Neuronal stem cell (in vitro differentiated cells): ENCODE data around the gene NPL.

Experiments used
- DNase-seq: peaks from one replicate; pipeline ENCODE4 v3.0.0-alpha.2; 2013; ENCODE audit warnings: low spot score
- H2AFZ ChIP-seq: one replicate; pipeline ENCODE4 v1.6.1; 2013; ENCODE audit warnings: mild to moderate bottlenecking, low read length, inconsistent platforms
- H2AK5ac ChIP-seq: 2 replicates; pipeline ENCODE4 v1.6.1; 2013; ENCODE audit warnings: low read depth, mild to moderate bottlenecking, inconsistent platforms, low read length, moderate library complexity, mixed read lengths
- H2BK120ac ChIP-seq: 2 replicates; pipeline ENCODE4 v1.6.1; 2013; ENCODE audit warnings: low read depth, mild to moderate bottlenecking, inconsistent platforms, low read length, moderate library complexity, mixed read lengths
- H2BK12ac ChIP-seq: one replicate; pipeline ENCODE4 v1.6.1; 2013; ENCODE audit warnings: low read length, inconsistent platforms
- H2BK15ac ChIP-seq: 2 replicates; pipeline ENCODE4 v1.6.1; 2013; ENCODE audit warnings: mild to moderate bottlenecking, low read length, inconsistent platforms, mixed read lengths
- H2BK5ac ChIP-seq: one replicate; pipeline ENCODE4 v1.6.1; 2013; ENCODE audit warnings: inconsistent platforms, mild to moderate bottlenecking, low read length, moderate library complexity
- H3K14ac ChIP-seq: one replicate; pipeline ENCODE4 v1.6.1; 2013; ENCODE audit warnings: low read length, inconsistent platforms
- H3K18ac ChIP-seq: 2 replicates; pipeline ENCODE4 v1.6.1; 2013; ENCODE audit warnings: low read length, inconsistent platforms
- H3K23ac ChIP-seq: 2 replicates; pipeline ENCODE4 v1.6.1; 2013; ENCODE audit warnings: low read depth, mild to moderate bottlenecking, mixed read lengths, low read length, inconsistent platforms; ENCODE audit not compliant: poor library complexity
- H3K27ac ChIP-seq: replicated peaks from 3 replicates; pipeline ENCODE4 v1.5.1; 2013; ENCODE audit warnings: low read length, inconsistent platforms
- H3K27me3 ChIP-seq, 3 experiments: 2 replicates each; pipeline ENCODE4 v1.6.1; 2013; ENCODE audit warnings: low read length in 3 of 3, mild to moderate bottlenecking in 2 of 3, inconsistent platforms in 1 of 3, low read depth in 1 of 3, mixed read lengths in 1 of 3, moderate library complexity in 1 of 3; ENCODE audit not compliant: control insufficient read depth in 3 of 3, insufficient read depth in 3 of 3
- H3K36me3 ChIP-seq, 2 donors: replicated peaks in 1 of 2; 2 replicates each; pipeline ENCODE4 v1.6.1; 2013; ENCODE audit warnings: low read length in 2 of 2; ENCODE audit not compliant: control insufficient read depth in 2 of 2, insufficient read depth in 2 of 2
- H3K4ac ChIP-seq: 2 replicates; pipeline ENCODE4 v1.6.1; 2013; ENCODE audit warnings: inconsistent platforms, mild to moderate bottlenecking, low read length, moderate library complexity
- H3K4me1 ChIP-seq, 2 donors: 1 replicate in 1 of 2; 2 replicates in 1 of 2; pipeline ENCODE4 v1.6.1; 2013; ENCODE audit warnings: low read length in 2 of 2, low read depth in 1 of 2; ENCODE audit not compliant: control insufficient read depth in 2 of 2, insufficient read depth in 1 of 2
- H3K4me2 ChIP-seq: one replicate; pipeline ENCODE4 v1.6.1; 2013; ENCODE audit warnings: mild to moderate bottlenecking, low read length, inconsistent platforms; ENCODE audit not compliant: insufficient read depth, poor library complexity, severe bottlenecking
- H3K4me3 ChIP-seq, 2 donors: 2 replicates each; pipeline ENCODE4 v1.5.1; 2013; ENCODE audit warnings: low read length in 2 of 2, mild to moderate bottlenecking in 2 of 2, inconsistent platforms in 1 of 2, moderate library complexity in 1 of 2
- H3K79me1 ChIP-seq: one replicate; pipeline ENCODE4 v1.6.1; 2013; ENCODE audit warnings: low read depth, mild to moderate bottlenecking, inconsistent platforms, low read length, moderate library complexity
- H3K9ac ChIP-seq: one replicate; pipeline ENCODE4 v1.6.1; 2013; ENCODE audit warnings: mild to moderate bottlenecking, low read depth, low read length, inconsistent platforms; ENCODE audit not compliant: poor library complexity
- H3K9me3 ChIP-seq, 2 donors: replicated peaks in 1 of 2; 2 replicates each; pipeline versions ENCODE3 to v1.6.1; 2013; ENCODE audit warnings: low read length in 2 of 2, mild to moderate bottlenecking in 2 of 2, inconsistent platforms in 1 of 2, low read depth in 1 of 2, mixed read lengths in 1 of 2, moderate library complexity in 1 of 2; ENCODE audit not compliant: control insufficient read depth in 2 of 2, insufficient read depth in 1 of 2
- H4K8ac ChIP-seq: one replicate; pipeline ENCODE4 v1.6.1; 2013; ENCODE audit warnings: low read depth, mild to moderate bottlenecking, inconsistent platforms, low read length, moderate library complexity
- H4K91ac ChIP-seq: one replicate; pipeline ENCODE4 v1.6.1; 2013; ENCODE audit warnings: low read length, low read depth, mild to moderate bottlenecking, inconsistent platforms; ENCODE audit not compliant: poor library complexity
- WGBS, 2 donors: extraction: QIAGEN DNeasy Blood & Tissue Kit; methylation state at CpG; one replicate each; pipeline ENCODE4 v1.1.7; 2013; ENCODE audit warnings: missing lambda C conversion rate in 2 of 2, mixed read lengths in 1 of 2; ENCODE audit not compliant: insufficient read length in 2 of 2, insufficient replicate concordance in 1 of 2; ENCODE audit errors: extremely low coverage in 2 of 2; 5-methylcytosine and 5-hydroxymethylcytosine counted together

NPL gene

GRCh38 chr1:182802006-182802803, 12.6 kb downstream of the NPL start:
- Histone ChIP-seq H3K23ac (no peak overlapping the region), H4K91ac (no peak overlapping the region), H2BK15ac (no peak overlapping the region), H3K14ac (no peak overlapping the region), H3K27me3 (no peaks in the 10 kb centered on the region), H3K9ac (no peak overlapping the region), H3K9me3 (no peaks in the 10 kb centered on the region), H2AFZ (no peak overlapping the region), H3K79me1 (no peaks in the 10 kb centered on the region), H4K8ac (no peak overlapping the region), H3K4me2 (no peak overlapping the region), H3K18ac (no peak overlapping the region), H2AK5ac (no peak overlapping the region), H3K4me1 (peaks cover 6 to 9% of the 10 kb centered on the region in 2 donors), H3K27ac (no peak overlapping the region), H2BK5ac (no peak overlapping the region), H3K4me3 (no peak overlapping the region), H2BK120ac (no peak overlapping the region), H3K36me3 (no peaks in the 10 kb centered on the region), H2BK12ac (no peak overlapping the region), H3K4ac (no peak overlapping the region)
- WGBS, 2 donors: no CpG with 5 or more reads among the region's 4 CpGs
- no peak for DNase-seq

- Histone ChIP-seq H3K27ac (no peak overlapping the region), H3K4me2 (no peak overlapping the region), H2BK120ac (no peak overlapping the region), H3K79me1 (no peaks in the 10 kb centered on the region), H3K23ac (no peak overlapping the region), H3K36me3 (no peaks in the 10 kb centered on the region), H3K4me3 (no peak overlapping the region), H2AFZ (no peak overlapping the region), H4K8ac (no peak overlapping the region), H3K14ac (no peak overlapping the region), H3K18ac (no peak overlapping the region), H2BK12ac (no peak overlapping the region), H4K91ac (no peak overlapping the region), H2BK5ac (no peak overlapping the region), H3K4ac (no peak overlapping the region), H3K27me3 (no peaks in the 10 kb centered on the region), H2AK5ac (no peak overlapping the region), H2BK15ac (no peak overlapping the region), H3K9ac (no peak overlapping the region), H3K4me1 (peaks cover 6 to 9% of the 10 kb centered on the region in 2 donors), H3K9me3 (no peaks in the 10 kb centered on the region)
- no peak for DNase-seq
- WGBS, 2 donors: no CpG with 5 or more reads among the region's 1 CpG
Observed at GRCh38 chr1:182803846-182804245, 14.3 kb downstream of the NPL start.

- Histone ChIP-seq H3K79me1 (no peaks in the 10 kb centered on the region), H2BK120ac (no peak overlapping the region), H3K4me1 (peaks cover 6 to 7% of the 10 kb centered on the region in 2 donors), H2BK12ac (no peak overlapping the region), H3K4me2 (no peak overlapping the region), H2BK5ac (no peak overlapping the region), H2AFZ (peak overlapping the region; percentile 8), H3K14ac (no peak overlapping the region), H4K91ac (no peak overlapping the region), H2AK5ac (no peak overlapping the region), H3K36me3 (no peaks in the 10 kb centered on the region), H3K23ac (no peak overlapping the region), H3K9me3 (no peaks in the 10 kb centered on the region), H3K4me3 (no peak overlapping the region), H3K4ac (no peak overlapping the region), H3K27ac (no peak overlapping the region), H3K18ac (peak overlapping the region; percentile 63), H4K8ac (no peak overlapping the region), H2BK15ac (no peak overlapping the region), H3K27me3 (no peaks in the 10 kb centered on the region), H3K9ac (peak overlapping the region; percentile 18)
- DNase-seq: no peak
- no CpG with 5 or more reads among the region's 11 CpGs for WGBS, 2 donors
Observed at GRCh38 chr1:182806015-182806678, 16.6 kb downstream of the NPL start.

- DNase-seq: no peak
- Histone ChIP-seq H3K23ac (no peak overlapping the region), H3K27me3 (no peaks in the 10 kb centered on the region), H3K79me1 (no peaks in the 10 kb centered on the region), H2BK12ac (no peak overlapping the region), H3K4me2 (no peak overlapping the region), H4K8ac (no peak overlapping the region), H2BK120ac (no peak overlapping the region), H3K4me1 (peaks cover 3% of the 10 kb centered on the region in 2 donors), H3K4me3 (no peak overlapping the region), H3K9ac (no peak overlapping the region), H3K18ac (no peak overlapping the region), H3K9me3 (no peaks in the 10 kb centered on the region), H2BK15ac (no peak overlapping the region), H4K91ac (no peak overlapping the region), H3K36me3 (no peaks in the 10 kb centered on the region), H2AFZ (no peak overlapping the region), H3K14ac (no peak overlapping the region), H2BK5ac (no peak overlapping the region), H3K4ac (no peak overlapping the region), H3K27ac (no peak overlapping the region), H2AK5ac (no peak overlapping the region)
- WGBS, 2 donors: no CpG with 5 or more reads among the region's 3 CpGs
Observed at GRCh38 chr1:182807907-182808306, 18.3 kb downstream of the NPL start.
